ENCODE data around the gene EMSY.
A peak's percentile ranks its signal among the peaks of the same experiment; 100 is the strongest.
"Not testable (repeated sequence)": the region's sequence is repeated elsewhere in the genome, so short reads cannot be mapped to it uniquely, and the experiment has no call there.

The EMSY gene

DNA sequence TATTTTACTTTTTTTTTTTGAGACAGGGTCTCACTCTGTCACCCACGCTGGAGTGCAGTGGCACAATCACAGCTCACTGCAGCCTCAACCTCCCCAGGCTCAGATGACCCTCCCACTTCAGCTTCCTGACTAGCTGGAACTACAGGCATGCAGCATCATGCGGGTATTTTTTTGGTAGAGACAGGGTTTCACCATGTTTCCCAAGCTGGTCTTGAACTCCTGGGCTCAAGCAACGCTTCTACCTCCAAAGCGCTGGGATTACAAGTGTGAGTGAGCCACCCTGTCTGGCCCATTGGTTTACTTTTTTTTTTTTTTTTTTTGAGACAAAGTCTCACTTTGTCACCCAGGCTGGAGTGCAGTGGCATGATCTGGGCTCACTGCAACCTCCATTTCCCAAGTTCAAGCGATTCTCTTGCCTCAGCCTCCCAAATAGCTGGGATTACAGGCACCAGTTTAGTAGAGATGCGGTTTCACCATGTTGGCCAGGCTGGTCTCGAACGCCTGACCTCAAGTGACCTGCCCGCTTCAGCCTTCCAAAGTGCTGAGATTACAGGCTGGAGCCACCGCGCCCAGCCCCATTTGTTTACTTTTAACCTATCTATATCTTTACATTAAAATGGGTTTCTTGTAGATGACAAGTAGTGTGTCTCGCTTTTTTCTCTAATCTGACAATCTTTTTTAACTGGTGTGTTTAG is 127.5 kb downstream of the EMSY start:
- DNase-seq (ENCODE audit: low read depth in 3 of 3), result not testable (repeated sequence)

DNA sequence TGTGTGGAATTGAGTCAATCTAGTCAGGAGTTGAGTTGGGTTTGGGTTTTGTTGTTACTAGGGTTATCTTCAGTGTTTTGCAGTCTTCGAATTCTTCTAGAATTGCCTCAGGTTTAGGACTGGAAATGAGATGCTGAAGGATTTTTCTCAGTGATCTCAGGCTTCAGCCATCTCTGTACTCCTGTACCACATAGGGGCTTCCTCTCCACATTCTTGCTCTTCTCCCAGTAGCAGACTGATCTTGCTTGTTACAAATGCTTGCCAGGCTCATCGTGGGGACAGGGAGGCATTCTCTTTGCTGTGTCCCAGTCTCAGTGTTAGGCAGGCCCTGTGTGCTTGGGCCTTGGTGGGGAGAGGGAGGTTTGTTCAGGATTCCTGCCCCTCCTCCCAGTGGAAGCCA is 129.6 kb downstream of the EMSY start:
- DNase-seq (ENCODE audit: low read depth in 3 of 3), result no peak

DNA sequence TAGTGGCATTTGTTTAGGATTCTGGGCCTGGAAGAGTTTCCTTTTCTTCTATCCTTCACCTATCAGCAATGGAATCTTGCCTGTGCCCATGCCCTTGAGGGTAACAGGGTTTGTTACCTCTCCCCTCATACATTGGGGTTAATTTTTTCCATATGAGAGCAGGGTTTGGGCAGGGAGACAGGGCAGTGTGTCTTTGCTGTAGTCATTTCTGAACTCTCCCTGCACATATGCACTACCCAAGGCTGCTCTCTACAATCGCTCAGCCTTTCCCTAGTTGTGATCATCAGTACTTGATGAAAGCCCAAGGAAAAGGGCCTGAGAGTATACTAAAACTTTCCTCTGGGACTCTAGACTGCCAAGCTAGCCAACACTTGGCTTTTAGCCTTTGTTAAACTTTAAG is 130.1 kb downstream of the EMSY start:
- no peak for DNase-seq (ENCODE audit: low read depth in 3 of 3)

DNA sequence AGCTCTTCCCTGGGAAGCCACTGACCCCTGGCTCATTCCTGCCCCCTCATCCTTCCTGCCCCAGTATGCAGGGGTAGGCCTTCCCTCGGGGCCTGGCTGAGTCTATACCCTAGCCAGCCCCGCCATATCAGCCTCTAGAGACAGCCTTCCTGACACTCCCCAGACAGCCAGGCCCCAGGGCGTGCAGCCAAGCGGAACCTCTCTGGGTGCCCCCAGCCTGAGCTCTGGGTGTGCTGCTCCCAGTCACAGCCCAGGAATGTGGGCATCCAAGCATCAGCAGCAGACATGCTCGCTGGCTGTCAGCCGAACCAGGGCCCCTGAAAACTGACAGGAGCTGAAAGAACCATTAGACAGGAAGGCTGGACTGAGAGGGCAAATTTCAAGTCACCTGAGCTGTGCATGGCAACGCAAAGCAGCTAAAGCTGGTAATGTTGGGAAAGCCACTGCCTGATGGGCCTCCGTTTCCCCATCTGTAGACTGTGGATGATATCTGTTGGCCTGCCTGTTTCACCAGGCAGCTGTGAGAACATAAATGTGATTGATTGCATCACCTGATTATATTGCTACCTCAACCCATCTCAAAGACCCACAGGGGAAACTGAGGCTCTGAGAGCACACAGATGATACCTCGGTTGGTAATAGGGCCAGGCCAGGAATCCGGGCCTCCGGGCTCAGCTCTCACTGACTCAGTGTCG is 132.6 kb downstream of the EMSY start:
- DNase-seq (ENCODE audit: low read depth in 3 of 3), result no peak

DNA sequence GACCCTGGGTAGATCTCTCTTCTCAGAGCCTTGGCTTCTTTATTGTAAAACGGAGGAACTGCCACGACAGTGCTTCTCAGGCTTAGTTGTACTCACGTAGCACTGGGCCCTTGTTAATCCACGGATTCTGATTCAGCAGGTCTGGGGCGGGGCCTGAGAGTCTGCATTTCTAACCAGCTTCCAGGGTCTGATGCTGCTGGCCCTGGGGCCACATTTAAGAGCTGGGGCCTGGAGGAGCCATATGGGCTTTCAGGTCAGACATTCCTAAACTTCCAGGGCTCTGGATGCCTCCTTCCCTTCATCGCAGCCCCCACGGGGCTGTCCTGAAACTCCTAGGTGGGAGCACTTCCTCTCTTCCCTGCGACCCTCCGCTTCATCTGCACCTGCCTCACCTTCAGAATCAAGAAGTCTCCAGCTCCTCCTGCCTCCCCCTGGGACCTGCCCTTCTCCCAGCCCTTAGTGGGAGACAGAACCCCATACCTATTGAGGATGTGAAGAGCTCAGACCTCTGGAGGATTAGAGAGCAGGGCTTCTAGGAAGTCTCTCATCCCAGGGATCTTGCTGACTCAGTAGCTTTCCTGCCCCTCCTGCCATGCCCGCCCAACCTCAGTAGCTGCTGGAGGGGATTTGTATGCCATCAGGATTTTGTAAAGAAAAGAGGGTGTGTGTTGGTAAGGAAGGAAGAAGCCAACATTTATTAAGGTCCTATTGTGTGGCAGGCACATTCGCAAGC is 133.3 kb downstream of the EMSY start:
- DNase-seq (ENCODE audit: low read depth in 3 of 3), result no peak

DNA sequence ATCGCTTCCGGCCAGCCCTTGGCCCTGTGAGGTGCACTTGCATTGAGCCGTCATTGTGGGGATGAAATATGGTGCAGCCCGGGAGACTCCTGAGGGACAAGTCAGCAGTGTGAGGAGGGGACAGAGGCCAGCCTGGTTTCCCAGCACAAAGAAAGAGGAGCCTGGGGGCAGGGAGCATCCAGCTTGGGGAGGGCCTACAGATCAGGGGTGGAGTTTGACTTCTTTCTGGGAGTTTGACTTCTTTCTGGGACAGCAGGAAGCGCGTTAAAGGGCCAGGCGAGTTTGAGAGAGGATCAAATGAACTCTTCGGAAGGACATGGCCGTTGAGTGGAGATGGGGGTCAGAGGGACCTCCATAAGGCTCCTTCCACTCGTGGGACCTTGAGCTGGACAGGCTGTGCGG is 133.8 kb downstream of the EMSY start:
- no peak for DNase-seq (ENCODE audit: low read depth in 3 of 3)

DNA sequence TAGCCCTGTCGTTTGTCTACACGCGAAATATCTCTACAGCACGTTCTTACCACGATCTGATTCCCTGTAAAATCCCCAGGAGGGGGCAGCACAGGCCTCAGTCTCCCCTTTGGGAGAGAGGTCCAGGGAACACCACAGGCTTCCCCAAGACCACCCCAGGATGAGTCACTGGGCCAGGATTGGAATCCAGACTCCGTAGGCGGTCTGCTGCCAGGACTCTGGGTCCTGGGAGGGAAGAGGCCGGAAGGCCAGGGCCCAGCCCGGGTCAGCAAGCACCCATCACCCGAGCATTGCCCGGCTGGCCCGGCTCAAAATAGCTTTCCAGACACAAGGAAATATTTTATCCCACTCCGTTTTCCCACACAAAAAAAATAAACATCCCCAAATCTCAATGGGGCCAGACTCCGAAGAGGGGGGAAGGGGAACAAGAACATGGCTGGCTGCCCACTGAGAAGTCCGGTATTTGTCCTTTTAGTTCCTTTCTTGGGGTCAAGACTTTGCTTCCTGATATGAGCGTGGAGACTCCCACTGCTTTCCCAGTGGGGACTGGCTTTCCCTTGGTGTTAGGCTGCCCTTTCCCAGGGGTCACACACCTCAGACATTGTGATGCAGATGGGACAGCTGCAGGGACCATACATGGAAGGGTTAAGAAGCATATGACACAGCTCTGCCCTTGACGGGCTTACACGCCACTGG is 134.4 kb downstream of the EMSY start:
- DNase-seq (ENCODE audit: low read depth in 3 of 3), result no peak

DNA sequence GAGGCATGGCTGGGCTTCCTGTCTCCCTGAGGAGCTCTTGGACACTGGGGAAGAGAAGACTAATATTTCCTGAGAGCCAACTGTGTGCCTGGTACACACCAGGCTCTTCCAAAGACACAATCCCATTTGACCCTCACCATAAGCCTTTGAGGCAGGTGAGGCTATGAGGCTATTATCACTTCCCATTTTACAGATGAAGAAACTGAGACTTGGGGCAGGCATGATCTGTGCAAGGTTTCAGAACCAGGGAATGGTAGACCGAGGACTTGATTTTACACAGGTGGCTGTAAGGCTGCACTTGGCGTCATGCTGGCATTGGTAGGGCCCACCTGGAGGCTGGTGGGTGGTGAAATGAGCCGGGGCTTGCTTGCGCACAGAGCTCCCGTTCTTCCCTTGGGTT is 134.9 kb downstream of the EMSY start:
- no peak for DNase-seq (ENCODE audit: low read depth in 3 of 3)

DNA sequence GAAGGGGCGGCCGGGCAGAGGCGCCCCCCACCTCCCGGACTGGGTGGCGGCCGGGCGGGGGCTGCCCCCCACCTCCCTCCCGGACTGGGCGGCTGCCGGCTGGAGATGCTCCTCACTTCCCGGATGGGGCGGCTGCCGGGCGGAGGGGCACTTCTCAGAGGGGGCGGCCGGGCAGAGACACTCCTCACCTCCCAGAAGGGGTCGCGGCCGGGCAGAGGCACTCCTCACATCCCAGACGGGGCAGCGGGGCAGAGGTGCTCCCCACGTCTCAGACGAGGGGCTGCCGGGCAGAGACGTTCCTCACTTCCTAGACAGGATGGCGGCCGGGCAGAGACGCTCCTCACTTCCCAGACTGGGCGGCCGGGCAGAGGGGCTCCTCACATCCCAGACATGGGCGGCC is 137.7 kb downstream of the EMSY start:
- DNase-seq (ENCODE audit: low read depth in 3 of 3), result not testable (repeated sequence)

DNA sequence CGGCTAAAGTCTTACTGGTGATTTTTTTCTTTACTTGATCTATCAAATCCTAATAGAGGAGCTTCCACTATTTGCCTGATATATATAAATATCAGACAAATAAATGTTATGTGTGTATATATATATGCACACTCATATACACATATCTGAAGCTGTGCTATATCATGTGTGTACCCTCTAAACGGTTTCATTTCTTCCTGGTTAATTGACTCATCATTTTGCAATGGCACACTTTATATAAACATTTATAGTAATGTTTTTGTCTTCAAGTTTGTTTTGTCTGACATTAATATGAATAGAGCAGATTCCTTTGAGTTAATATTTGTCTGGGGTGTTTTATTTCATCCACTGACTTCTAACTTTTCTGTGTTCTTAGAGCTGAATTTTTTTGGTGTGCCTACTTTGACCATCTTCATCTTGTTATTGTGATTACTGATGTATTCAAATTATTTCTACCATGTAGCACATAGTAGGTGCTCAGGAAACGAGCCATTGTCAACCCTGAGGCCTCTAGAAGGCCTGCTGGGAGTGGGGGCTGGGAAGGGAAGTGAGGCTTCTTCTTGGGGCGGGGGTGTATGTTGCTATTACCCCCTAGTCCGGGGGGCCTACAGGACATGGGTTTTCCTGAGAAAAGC is 143.1 kb downstream of the EMSY start:
- no peak for DNase-seq (ENCODE audit: low read depth in 3 of 3)

DNA sequence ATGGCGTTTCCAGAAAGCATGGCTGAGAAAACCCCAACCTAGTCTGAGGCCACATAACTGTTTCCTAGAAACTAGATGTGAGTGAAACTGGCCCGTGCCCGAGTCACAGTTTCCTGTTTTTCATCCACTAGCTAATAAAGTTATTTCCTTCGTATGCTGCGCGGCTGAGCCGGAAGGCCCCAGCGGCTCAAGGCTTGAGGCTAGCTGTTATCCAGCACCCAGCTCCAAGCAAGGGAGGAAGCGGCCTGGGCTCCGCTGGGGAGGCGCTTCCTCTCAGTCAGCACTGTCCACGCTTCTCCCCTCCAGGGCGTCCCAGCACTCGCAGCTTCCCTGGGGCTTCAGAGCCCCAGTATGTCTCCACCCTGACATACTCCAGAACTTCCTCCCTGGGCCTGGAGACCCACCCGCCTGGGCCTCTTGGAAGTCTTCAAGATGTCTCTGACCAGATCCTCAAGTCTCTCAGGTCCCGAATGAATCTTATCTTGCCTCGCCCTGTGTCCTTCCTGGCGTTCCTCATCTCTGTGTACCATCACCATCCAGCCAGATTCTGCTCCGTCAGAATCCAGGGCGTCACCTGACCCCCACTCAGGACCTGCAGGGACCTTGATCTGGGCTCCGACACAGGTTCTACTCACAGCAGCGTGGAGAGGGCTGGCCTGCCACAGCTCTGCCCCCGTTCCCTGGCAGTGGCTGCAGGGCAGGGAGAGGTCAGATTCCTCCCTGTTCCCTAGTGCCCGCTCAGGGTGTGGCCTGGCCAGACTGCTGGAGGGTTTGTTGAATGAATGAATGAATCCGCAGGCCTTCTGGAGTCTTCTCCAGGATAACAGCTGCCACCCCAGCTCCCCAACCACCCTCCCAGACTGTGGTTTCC is 143.9 kb downstream of the EMSY start:
- peak; percentile 11 to 58 (median 26) for DNase-seq (ENCODE audit: low read depth in 3 of 3)

DNA sequence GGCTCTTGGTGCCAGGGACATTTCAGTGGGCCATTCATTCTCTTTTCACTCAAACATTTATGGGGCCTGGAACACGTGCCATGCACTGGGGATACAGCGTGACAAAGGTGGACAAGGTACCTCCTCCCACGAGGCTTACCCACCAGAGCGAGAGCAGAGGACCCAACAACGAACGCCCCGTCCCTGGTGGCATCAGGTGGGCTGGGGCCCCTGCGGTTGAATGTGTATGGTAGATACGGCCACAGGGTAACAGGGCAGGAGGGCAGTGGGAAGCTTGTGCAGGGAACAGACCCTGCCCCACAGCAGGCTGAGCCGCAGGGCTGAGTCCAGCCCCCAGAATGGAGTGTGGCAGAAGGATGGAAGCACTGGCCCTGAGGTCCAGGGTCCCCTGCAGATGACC is 144.7 kb downstream of the EMSY start:
- DNase-seq (ENCODE audit: low read depth in 3 of 3), result no peak

DNA sequence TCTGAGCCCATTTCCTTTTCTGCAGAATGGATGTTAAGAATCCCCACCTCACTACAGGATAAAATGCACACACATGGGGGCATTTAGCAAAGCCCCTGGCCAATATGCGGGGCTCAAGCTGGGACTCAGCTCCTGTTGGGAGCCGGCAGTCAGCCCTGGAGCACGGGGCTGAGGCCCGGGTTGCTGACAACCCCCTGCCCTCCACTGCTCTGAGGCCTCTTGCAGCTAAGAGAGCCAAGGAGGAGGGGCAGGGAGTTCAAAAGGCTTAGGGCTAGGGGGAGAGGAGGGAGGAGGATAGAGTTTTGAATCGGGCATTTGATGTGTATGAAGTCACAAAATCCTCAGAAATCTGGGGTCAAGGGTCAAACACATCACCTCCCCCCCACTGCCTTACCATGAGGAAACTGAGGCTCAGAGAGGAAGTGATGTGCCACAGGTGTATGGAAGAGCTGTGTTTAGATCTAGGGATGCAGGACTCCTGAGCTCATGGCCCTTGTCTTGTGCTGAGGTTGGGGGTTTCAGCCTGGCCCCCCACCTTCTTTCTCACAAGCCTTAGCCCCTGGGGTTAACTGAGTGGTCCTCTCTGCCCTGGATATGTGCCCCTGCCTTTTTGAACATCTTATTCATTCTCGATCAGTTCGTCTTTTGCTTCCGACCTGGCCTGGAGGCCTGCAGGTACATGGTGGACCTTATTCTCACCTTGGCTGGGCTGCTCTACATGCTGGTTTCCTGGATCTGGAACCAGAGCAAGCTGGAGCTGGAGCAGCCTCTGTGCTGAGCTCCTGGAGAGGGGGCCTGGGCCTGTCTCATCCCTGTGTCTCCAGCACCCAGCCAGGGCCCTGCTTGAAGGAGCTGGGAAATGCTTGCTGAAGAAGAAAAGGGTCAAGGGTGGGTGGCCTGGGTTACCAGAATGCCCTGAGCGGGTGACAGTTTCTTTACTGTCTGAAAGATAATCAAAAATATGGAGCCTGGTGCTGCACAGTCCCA is 145.4 kb downstream of the EMSY start:
- DNase-seq (ENCODE audit: low read depth in 3 of 3), result no peak

DNA sequence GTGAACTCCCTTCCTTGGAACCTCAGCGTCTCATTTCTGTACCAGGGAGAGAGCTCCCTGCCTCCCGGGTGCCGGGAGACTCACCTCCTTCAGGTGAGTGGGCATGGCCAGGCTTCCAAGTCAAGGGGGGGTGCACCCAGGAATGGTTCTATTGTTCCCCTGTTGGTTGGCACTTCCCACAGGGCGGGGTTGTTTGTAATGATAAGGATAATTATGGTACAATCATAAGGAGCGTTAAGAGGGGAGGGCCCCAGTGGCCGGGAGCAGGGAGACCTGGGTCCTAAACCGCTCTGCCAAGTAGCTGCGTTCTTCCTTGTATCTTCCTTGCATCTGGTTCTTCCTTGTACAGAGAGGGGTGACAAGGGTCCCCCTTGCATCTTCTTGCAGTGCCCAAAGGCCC is 146.6 kb downstream of the EMSY start:
- no peak for DNase-seq (ENCODE audit: low read depth in 3 of 3)

DNA sequence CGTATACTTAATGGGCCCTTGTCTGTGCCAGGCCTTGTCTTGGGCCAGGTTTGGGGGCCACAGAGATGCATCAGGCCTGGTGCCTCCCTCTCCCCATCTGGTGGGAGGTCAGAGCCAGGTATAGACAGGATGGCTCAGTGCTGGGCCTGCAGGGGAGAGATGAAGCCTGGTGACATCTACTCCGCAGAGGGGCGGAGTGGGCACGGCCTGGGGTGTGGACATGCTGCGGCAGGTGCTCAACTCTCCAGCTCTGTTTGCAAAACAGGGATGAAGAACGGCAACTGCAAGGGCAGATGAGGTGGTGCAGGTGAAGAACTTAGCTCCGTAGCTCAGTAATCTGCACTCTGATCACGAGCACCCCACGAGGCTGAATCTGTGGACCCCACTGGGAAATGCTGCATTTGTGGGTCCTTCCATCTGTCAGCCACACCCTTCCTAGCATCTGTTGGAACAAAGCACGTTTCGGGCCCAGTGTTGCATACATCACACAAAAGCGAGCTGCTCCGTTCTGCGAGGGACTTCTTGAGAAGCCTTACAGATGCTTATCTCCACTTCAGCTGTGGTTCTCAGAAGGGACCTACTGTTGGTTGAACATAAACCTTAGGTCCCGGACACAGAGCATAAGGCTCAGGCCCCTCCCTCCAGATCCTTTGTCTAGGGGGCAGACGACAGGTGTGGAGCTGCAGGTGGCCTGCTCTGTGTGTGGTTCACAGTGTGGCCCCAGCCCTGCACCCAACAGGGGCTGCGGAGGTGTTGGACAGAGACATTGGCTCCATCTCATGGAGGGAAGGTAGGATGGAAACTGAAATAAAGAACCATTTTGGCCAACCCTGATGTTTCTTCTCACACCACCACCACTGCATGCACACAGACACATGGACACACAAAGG is 147.5 kb downstream of the EMSY start:
- no peak for DNase-seq (ENCODE audit: low read depth in 3 of 3)

DNA sequence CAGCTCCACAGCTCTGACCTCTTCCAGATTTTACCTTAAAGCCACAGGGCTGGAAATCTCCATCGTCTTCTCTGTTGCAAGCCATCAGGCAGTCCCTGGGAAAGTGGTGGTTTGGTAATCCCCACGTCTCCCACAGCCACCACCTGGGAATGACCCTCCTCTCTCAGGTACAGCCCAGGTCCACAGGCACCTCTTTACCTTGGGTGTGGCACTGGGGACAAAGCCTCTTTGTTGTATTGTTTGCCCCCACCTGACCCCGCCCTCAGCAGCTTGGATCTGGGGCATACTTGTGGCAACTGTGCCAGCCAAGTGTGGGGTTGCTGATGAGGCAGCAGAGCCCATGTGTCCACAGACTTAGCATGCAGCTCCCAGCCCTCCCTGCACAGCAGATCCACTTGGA is 148.1 kb downstream of the EMSY start:
- DNase-seq (ENCODE audit: low read depth in 3 of 3), result no peak

DNA sequence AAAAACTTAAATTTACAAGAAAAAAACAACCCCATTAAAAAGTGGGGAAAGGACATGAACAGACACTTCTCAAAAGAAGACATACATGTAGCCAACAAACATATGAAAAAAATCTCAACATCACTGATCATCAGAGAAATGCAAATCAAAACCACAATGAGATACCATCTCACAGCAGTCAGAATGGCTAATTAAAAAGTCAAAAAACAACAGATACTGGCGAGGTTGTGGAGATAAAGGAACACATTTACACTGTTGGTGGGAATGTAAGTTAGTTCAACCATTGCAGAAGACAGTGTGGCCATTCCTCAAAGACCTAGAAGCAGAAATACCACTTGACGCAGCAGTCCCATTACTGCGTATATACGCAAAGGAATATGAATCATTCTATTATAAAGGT is 150.3 kb downstream of the EMSY start:
- not testable (repeated sequence) for DNase-seq (ENCODE audit: low read depth in 3 of 3)

DNA sequence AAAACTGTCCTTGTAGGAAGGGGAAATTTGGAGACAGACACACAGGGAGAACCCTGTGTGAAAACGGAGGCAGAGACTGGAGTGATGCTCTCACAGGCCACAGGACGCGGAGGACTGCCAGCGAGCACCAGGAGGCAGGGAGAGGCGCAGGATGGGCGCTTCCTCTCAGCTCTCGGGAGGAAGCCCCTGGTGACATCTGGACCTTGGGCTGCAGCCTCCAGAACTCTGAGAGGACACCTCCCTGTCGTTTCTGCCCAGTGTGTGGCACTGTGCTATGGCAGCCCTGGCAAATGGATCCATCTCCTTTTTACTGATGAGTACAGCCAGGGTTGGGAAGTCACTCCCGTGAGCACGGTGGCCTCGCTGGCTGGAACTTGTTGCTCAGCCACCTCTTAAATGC is 151.8 kb downstream of the EMSY start:
- DNase-seq (ENCODE audit: low read depth in 3 of 3), result no peak
